ENCODE data around the gene DZIP3.
"Not testable (repeated sequence)": the region's sequence is repeated elsewhere in the genome, so short reads cannot be mapped to it uniquely, and the experiment has no call there.

DZIP3 gene

GRCh38 chr3:108610651-108611050 is 21.1 kb downstream of the DZIP3 start:
- Histone ChIP-seq H3K9me3 (no peaks in the 10 kb centered on the region), H3K36me3 (peaks cover 8 to 18% (median 13%) of the 10 kb centered on the region in 3 donors), H3K4me1 (no peaks in the 10 kb centered on the region), H3K27ac (no peak overlapping the region), H3K27me3 (no peaks in the 10 kb centered on the region), H3K4me3 (no peak overlapping the region)
- no peak for TF ChIP-seq CTCF (IDR thresholded peaks at IDR 0.05)
- DNase-seq = no peak
- intact Hi-C loops (cut with DNase I; ENCODE audit: low total_unique reads) = no loop called here

GRCh38 chr3:108616090-108616489 is 26.6 kb downstream of the DZIP3 start:
- H3K4me3 ChIP-seq; intact Hi-C loops (cut with DNase I; ENCODE audit: low total_unique reads); H3K27me3 ChIP-seq; H3K4me1 ChIP-seq; H3K9me3 ChIP-seq; DNase-seq; H3K27ac ChIP-seq: not testable (repeated sequence)
- H3K36me3 ChIP-seq = peaks cover 7 to 24% (median 20%) of the 10 kb centered on the region in 3 donors

GRCh38 chr3:108620250-108620649 is 30.7 kb downstream of the DZIP3 start:
- Histone ChIP-seq H3K4me1 (no peaks in the 10 kb centered on the region), H3K36me3 (peaks cover 7 to 16% (median 12%) of the 10 kb centered on the region in 3 donors), H3K9me3 (no peaks in the 10 kb centered on the region), H3K27ac (no peak overlapping the region), H3K27me3 (no peaks in the 10 kb centered on the region), H3K4me3 (no peak overlapping the region)
- intact Hi-C loops (cut with DNase I; ENCODE audit: low total_unique reads) = no loop called here
- TF ChIP-seq CTCF (IDR thresholded peaks at IDR 0.05) = no peak
- no peak for DNase-seq

GRCh38 chr3:108623504-108623903 is 34.0 kb downstream of the DZIP3 start:
- TF ChIP-seq CTCF (IDR thresholded peaks at IDR 0.05) = no peak
- H3K4me1 ChIP-seq = no peaks in the 10 kb centered on the region
- intact Hi-C loops (cut with DNase I; ENCODE audit: low total_unique reads) = no loop called here
- H3K4me3 ChIP-seq = no peak overlapping the region
- peaks cover 17 to 43% (median 18%) of the 10 kb centered on the region in 3 donors for H3K36me3 ChIP-seq
- no peaks in the 10 kb centered on the region for H3K9me3 ChIP-seq
- no peak for DNase-seq
- no peak overlapping the region for H3K27ac ChIP-seq
- H3K27me3 ChIP-seq = no peaks in the 10 kb centered on the region

- no peak for TF ChIP-seq CTCF (IDR thresholded peaks at IDR 0.05)
- DNase-seq = no peak
- intact Hi-C loops (cut with DNase I; ENCODE audit: low total_unique reads) = no loop called here
- Histone ChIP-seq H3K27ac (no peak overlapping the region), H3K36me3 (peaks cover 10 to 37% (median 16%) of the 10 kb centered on the region in 3 donors), H3K27me3 (no peaks in the 10 kb centered on the region), H3K4me3 (no peak overlapping the region), H3K4me1 (no peaks in the 10 kb centered on the region), H3K9me3 (no peaks in the 10 kb centered on the region)
Observed at GRCh38 chr3:108629974-108630373, 40.5 kb downstream of the DZIP3 start.

- H3K9me3 ChIP-seq = no peaks in the 10 kb centered on the region
- peaks cover 0 to 50% (median 34%) of the 10 kb centered on the region in 3 donors for H3K36me3 ChIP-seq
- DNase-seq = no peak
- H3K4me1 ChIP-seq = no peaks in the 10 kb centered on the region
- no peaks in the 10 kb centered on the region for H3K27me3 ChIP-seq
- intact Hi-C loops (cut with DNase I; ENCODE audit: low total_unique reads) = no loop called here
- H3K27ac ChIP-seq = no peak overlapping the region
- H3K4me3 ChIP-seq = no peak overlapping the region
- no peak for TF ChIP-seq CTCF (IDR thresholded peaks at IDR 0.05)
Observed at GRCh38 chr3:108642526-108642925, 53.0 kb downstream of the DZIP3 start.

Data from tibial artery (tissue), 4 donors.